ENCODE measurements around the gene MTMR6.

MTMR6 gene

GRCh38 chr13:25286969-25287961, at the start of gene MTMR6:
TSS of gene MTMR6 (minus strand) at chr13:25287488. CDS start at chr13:25287247, 241 bp downstream.
- H3K27ac ChIP-seq (ENCODE audit: low read depth, low read length), result peak within 1 kb of the TSS; percentile 84

DNA sequence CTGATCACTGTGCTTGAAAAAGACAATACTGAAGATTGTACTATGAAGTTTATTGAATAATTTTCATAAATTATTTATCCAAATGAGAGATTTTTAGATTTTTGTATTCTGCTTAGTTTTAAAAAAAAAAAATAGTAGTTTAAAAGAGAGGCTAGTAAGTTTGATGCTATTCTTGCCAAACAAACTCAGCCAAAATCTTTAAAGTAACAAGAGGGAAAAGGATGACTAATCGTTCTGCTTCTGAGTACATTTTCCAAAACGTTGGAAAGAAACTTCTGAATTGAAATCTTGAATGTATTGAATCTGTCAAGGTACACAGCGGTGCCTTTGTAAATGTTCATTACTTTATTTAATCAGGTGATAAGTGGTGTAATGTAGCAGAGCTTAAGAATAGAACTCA, 48.6 kb upstream of the MTMR6 start:
- Histone ChIP-seq H3K9ac (ENCODE audit: low read length) (no peak overlapping the region), H3K79me2 (ENCODE audit: insufficient read depth, low read length) (peaks cover 4% of the 10 kb centered on the region; the same call in 1 of the 2 replicates), H3K27ac (ENCODE audit: low read depth, low read length) (no peak overlapping the region), H3K9me2 (replicated peaks; ENCODE audit: insufficient read depth, low read length) (no peaks in the 10 kb centered on the region), H3K4me2 (ENCODE audit: low read depth, low read length, poor library complexity, severe bottlenecking) (no peak overlapping the region), H3F3A (ENCODE audit: insufficient read depth) (0 out of 2 replicates have a peak, but pooled peaks cover 3% of the 10 kb centered on the region), H2AFZ (ENCODE audit: low read depth, low read length, severe bottlenecking) (no peak overlapping the region), H3K36me3 (ENCODE audit: low read length) (peaks cover 86% of the 10 kb centered on the region), H3K9me3 (ENCODE audit: insufficient read depth, low read length) (no peaks in the 10 kb centered on the region), H4K20me1 (ENCODE audit: low read depth, low read length) (peaks cover 6% of the 10 kb centered on the region; the same call in 1 of the 2 replicates), H3K4me3 (ENCODE audit: insufficient read depth, low read length, poor library complexity, severe bottlenecking) (no peak overlapping the region), H3K27me3 (ENCODE audit: low read length) (no peaks in the 10 kb centered on the region)
- no peak for TF ChIP-seq CTCF (IDR thresholded peaks at IDR 0.05; ENCODE audit: insufficient read depth, low read length, poor library complexity, severe bottlenecking)
- TF ChIP-seq EZH2phosphoT487 (conservative IDR thresholded peaks at IDR 0.05; ENCODE audit: low read length), result no peak

More at GRCh38 chr13:25286969-25287961, at the start of gene MTMR6:
- Histone ChIP-seq H3K9me2 (replicated peaks; ENCODE audit: insufficient read depth, low read length) (no peaks in the 10 kb centered on the region), H3K4me3 (ENCODE audit: insufficient read depth, low read length, poor library complexity, severe bottlenecking) (peak within 1 kb of the TSS; percentile 68), H3K9ac (ENCODE audit: low read length) (peak within 1 kb of the TSS; percentile 85), H3K27me3 (ENCODE audit: low read length) (no peaks in the 10 kb centered on the region), H3K4me2 (ENCODE audit: low read depth, low read length, poor library complexity, severe bottlenecking) (peak within 1 kb of the TSS; percentile 64), H2AFZ (ENCODE audit: low read depth, low read length, severe bottlenecking) (peak within 1 kb of the TSS; percentile 88), H3K79me2 (ENCODE audit: insufficient read depth, low read length) (peaks cover 39% of the 10 kb centered on the region), H4K20me1 (ENCODE audit: low read depth, low read length) (no peaks in the 10 kb centered on the region; the same call in 1 of the 2 replicates), H3F3A (ENCODE audit: insufficient read depth) (peaks cover 6% of the 10 kb centered on the region; the same call in 1 of the 2 replicates), H3K9me3 (ENCODE audit: insufficient read depth, low read length) (no peaks in the 10 kb centered on the region), H3K36me3 (ENCODE audit: low read length) (no peaks in the 10 kb centered on the region)
- peak; percentile 94 for TF ChIP-seq CTCF (IDR thresholded peaks at IDR 0.05; ENCODE audit: insufficient read depth, low read length, poor library complexity, severe bottlenecking)
- no peak for TF ChIP-seq EZH2phosphoT487 (conservative IDR thresholded peaks at IDR 0.05; ENCODE audit: low read length)

DNA sequence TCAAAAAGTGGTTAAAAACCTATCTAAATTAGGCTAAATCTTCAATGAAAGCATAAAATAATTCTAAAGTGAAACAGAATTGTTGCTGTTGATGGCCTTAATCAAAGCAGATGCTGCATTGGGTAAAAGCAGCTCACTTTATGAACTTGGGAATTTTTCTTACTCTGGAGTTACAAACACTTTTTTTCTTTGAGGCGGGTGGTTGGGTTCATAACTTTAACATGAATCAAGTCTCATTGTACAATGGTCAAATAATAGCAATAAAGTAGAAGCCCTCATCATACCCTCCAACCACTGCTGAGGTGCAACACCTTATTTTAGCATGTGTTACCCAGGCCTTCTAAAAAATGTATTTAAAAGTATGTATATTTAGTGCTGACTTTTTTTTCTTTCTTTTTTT, 43.3 kb upstream of the MTMR6 start:
- Histone ChIP-seq H3K9me2 (replicated peaks; ENCODE audit: insufficient read depth, low read length) (no peaks in the 10 kb centered on the region), H3K9me3 (ENCODE audit: insufficient read depth, low read length) (no peaks in the 10 kb centered on the region), H3K9ac (ENCODE audit: low read length) (no peak overlapping the region), H3K36me3 (ENCODE audit: low read length) (peaks cover 84% of the 10 kb centered on the region), H3K79me2 (ENCODE audit: insufficient read depth, low read length) (peaks cover 4% of the 10 kb centered on the region; the same call in 1 of the 2 replicates), H3K27me3 (ENCODE audit: low read length) (no peaks in the 10 kb centered on the region), H3K27ac (ENCODE audit: low read depth, low read length) (no peak overlapping the region), H3K4me3 (ENCODE audit: insufficient read depth, low read length, poor library complexity, severe bottlenecking) (no peak overlapping the region), H4K20me1 (ENCODE audit: low read depth, low read length) (peaks cover 6% of the 10 kb centered on the region; the same call in 1 of the 2 replicates), H3K4me2 (ENCODE audit: low read depth, low read length, poor library complexity, severe bottlenecking) (no peak overlapping the region), H2AFZ (ENCODE audit: low read depth, low read length, severe bottlenecking) (no peak overlapping the region), H3F3A (ENCODE audit: insufficient read depth) (0 out of 2 replicates have a peak, but pooled peaks cover 3% of the 10 kb centered on the region)
- TF ChIP-seq CTCF (IDR thresholded peaks at IDR 0.05; ENCODE audit: insufficient read depth, low read length, poor library complexity, severe bottlenecking) (no peak), EZH2phosphoT487 (conservative IDR thresholded peaks at IDR 0.05; ENCODE audit: low read length) (no peak)
